OCI-LY1 (cell line): ENCODE data around the gene CPT1C.

ENCODE experiments used
- CTCF ChIP-seq: fragments of 200-600 bp; sonication (generic), shearing (Covaris generic); IDR thresholded peaks from 2 replicates; pipeline ENCODE4 v1.5.1; 2017; ENCODE audit warnings: mild to moderate bottlenecking, antibody characterized with exemption, low read length, moderate library complexity, mixed read lengths
- EZH2 ChIP-seq: fragments of 200-600 bp; sonication (generic), shearing (Covaris generic); IDR thresholded peaks from 2 replicates; pipeline ENCODE4 v1.8.0; 2017; ENCODE audit warnings: borderline replicate concordance, mixed run types, mild to moderate bottlenecking, antibody characterized with exemption, low read length, moderate library complexity, mixed read lengths

DNA sequence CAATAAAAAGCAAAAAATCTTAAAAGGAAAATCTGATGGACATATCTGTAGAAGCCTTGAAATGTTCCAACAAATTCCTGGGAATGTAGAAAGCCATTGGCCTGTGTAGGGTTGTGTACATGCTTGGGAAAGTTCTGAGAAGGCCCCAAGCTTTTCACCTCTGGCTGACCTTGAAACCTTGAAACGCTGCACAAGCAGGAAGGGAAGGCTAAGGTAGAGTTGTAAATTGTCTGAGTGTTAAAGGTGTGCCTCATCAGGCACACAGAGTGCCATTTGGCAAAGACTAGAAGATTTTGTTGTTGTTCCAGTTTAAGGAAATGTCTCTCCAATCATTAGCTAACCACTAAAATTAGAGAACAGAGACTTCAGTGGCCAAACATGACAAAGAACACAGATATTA lies 61.8 kb downstream of the CPT1C start:
- TF ChIP-seq CTCF (no peak), EZH2 (no peak)
